GM12874 (cell line): Measurements from ENCODE around the gene TPPP2.

Experiments
- TF ChIP-seq, protein P1 (sequence below): IDR thresholded peaks from 2 replicates; pipeline ENCODE4 v1.5.1; 2011; ENCODE audit warnings: low read depth, mild to moderate bottlenecking, control low read depth, low read length, moderate library complexity; ENCODE audit not compliant: insufficient read depth

The TPPP2 gene

GRCh38 chr14:21081521-21082142 is 51.6 kb downstream of the TPPP2 start:
- TF ChIP-seq, protein P1, sequence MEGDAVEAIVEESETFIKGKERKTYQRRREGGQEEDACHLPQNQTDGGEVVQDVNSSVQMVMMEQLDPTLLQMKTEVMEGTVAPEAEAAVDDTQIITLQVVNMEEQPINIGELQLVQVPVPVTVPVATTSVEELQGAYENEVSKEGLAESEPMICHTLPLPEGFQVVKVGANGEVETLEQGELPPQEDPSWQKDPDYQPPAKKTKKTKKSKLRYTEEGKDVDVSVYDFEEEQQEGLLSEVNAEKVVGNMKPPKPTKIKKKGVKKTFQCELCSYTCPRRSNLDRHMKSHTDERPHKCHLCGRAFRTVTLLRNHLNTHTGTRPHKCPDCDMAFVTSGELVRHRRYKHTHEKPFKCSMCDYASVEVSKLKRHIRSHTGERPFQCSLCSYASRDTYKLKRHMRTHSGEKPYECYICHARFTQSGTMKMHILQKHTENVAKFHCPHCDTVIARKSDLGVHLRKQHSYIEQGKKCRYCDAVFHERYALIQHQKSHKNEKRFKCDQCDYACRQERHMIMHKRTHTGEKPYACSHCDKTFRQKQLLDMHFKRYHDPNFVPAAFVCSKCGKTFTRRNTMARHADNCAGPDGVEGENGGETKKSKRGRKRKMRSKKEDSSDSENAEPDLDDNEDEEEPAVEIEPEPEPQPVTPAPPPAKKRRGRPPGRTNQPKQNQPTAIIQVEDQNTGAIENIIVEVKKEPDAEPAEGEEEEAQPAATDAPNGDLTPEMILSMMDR: no peak
